ENCODE measurements around the gene SRC. TPM values are rescaled to one million over a fixed set of nuclear protein-coding genes. Genes with fewer than 3 reads are reported as not detected.

The SRC gene
- 14.4 and 63.5 TPM in 2 replicates for total RNA-seq

GRCh38 chr20:37345339-37346235, at the start of gene SRC:
SRC (plus strand) TSS chr20:37346140; CDS start chr20:37384154, 38,014 bp downstream.

Other genes with a start within 250 kb of the SRC start
- 224 and 279 TPM in 2 replicates for gene RPN2, start 166.8 kb upstream of the SRC start, total RNA-seq
- under 0.01 and 0.43 TPM in 2 replicates for gene MROH8, start 166.6 kb upstream of the SRC start, total RNA-seq
- not detected in 2 replicates for gene GHRH, start 84.3 kb upstream of the SRC start, total RNA-seq
- 18.8 and 20.9 TPM in 2 replicates for gene MANBAL, start 56.5 kb upstream of the SRC start, total RNA-seq
- not detected in 2 replicates for gene NNAT, start 175.1 kb downstream of the SRC start, total RNA-seq
- 64.6 and 76.5 TPM in 2 replicates for gene BLCAP, start 181.7 kb downstream of the SRC start, total RNA-seq

All from nasal cavity respiratory epithelium epithelial cell of viscerocranial mucosa (primary cell).